ENCODE data around the gene ANO7.

The ANO7 gene

GRCh38 chr2:241199897-241200821, 11.7 kb downstream of the ANO7 start:
- DNase-seq (ENCODE audit: low read depth, low spot score): no peak
- in situ Hi-C loops (cut with HindIII; ENCODE audit: low sequenced_read_pairs): no loop called here
- no peak for TF ChIP-seq CTCF (IDR thresholded peaks at IDR 0.05; ENCODE audit: low read depth, low read length)
- no peak overlapping the region for H3K4me3 ChIP-seq (ENCODE audit: low read depth, low read length)

- DNase-seq (ENCODE audit: low read depth, low spot score): no peak
- in situ Hi-C loops (cut with HindIII; ENCODE audit: low sequenced_read_pairs): no loop called here
- H3K4me3 ChIP-seq (ENCODE audit: low read depth, low read length): no peak overlapping the region
- TF ChIP-seq CTCF (IDR thresholded peaks at IDR 0.05; ENCODE audit: low read depth, low read length): no peak
Observed at GRCh38 chr2:241200822-241201395, 12.4 kb downstream of the ANO7 start.

- H3K4me3 ChIP-seq (ENCODE audit: low read depth, low read length): no peak overlapping the region
Observed at GRCh38 chr2:241201445-241202267, 13.2 kb downstream of the ANO7 start.

GRCh38 chr2:241202268-241202585, 13.8 kb downstream of the ANO7 start:
- TF ChIP-seq CTCF (IDR thresholded peaks at IDR 0.05; ENCODE audit: low read depth, low read length): no peak
- H3K4me3 ChIP-seq (ENCODE audit: low read depth, low read length): no peak overlapping the region
- DNase-seq (ENCODE audit: low read depth, low spot score): no peak
- in situ Hi-C loops (cut with HindIII; ENCODE audit: low sequenced_read_pairs): no loop called here

More at GRCh38 chr2:241201445-241202267, 13.2 kb downstream of the ANO7 start:
- DNase-seq (ENCODE audit: low read depth, low spot score): no peak
- no peak for TF ChIP-seq CTCF (IDR thresholded peaks at IDR 0.05; ENCODE audit: low read depth, low read length)
- in situ Hi-C loops (cut with HindIII; ENCODE audit: low sequenced_read_pairs): no loop called here

GRCh38 chr2:241202681-241203080, 14.2 kb downstream of the ANO7 start:
- DNase-seq (ENCODE audit: low read depth, low spot score): no peak
- no peak for TF ChIP-seq CTCF (IDR thresholded peaks at IDR 0.05; ENCODE audit: low read depth, low read length)
- H3K4me3 ChIP-seq (ENCODE audit: low read depth, low read length): no peak overlapping the region
- in situ Hi-C loops (cut with HindIII; ENCODE audit: low sequenced_read_pairs): no loop called here

- in situ Hi-C loops (cut with HindIII; ENCODE audit: low sequenced_read_pairs): no loop called here
- TF ChIP-seq CTCF (IDR thresholded peaks at IDR 0.05; ENCODE audit: low read depth, low read length): no peak
- no peak for DNase-seq (ENCODE audit: low read depth, low spot score)
Observed at GRCh38 chr2:241203218-241204009, 14.9 kb downstream of the ANO7 start.

More at GRCh38 chr2:241203218-241204009, 14.9 kb downstream of the ANO7 start:
- H3K4me3 ChIP-seq (ENCODE audit: low read depth, low read length): no peak overlapping the region

All from astrocyte of the spinal cord (primary cell).